Right forelimb (tissue), 1 donor: Measurements from ENCODE around the gene STXBP2.

Experiments used
- DNase-seq: peaks from one replicate; pipeline ENCODE4 v3.0.0-alpha.2; 2018

Gene STXBP2

DNA sequence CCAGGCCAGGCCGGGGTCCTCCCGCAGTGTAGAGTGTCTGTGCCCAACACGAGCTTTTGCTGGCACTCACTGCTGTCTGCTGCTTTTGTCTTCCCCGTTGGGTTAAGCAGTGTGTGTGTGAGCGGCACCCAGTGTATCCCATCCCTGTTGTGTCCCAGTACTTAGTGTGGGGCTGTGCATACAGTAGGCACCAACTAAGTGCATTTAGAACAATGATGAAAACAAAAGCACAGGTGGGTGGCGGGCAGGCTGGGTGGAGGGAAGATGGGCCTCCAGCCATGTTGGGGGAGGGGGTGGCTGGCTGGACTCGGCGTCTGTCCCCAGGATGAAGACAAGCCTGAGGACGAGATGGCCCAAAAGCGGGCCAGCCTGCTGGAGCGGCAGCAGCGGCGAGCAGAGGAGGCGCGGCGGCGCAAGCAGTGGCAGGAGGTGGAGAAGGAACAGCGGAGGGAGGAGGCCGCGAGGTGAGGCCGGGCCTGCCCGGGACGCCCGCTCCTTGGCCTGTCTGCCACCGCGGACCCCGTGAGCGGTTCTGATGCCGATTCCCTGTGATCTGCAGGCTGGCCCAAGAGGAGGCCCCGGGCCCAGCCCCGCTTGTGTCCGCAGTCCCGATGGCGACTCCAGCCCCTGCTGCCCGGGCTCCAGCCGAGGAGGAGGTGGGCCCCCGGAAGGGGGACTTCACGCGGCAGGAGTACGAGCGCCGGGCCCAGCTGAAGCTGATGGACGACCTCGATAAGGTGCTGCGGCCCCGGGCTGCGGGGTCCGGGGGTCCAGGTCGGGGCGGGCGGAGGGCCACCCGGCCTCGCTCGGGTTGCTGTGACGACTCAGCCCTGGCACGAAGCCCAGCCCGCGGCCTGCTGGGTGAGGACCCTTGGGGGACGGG lies 21.8 kb upstream of the STXBP2 start:
- DNase-seq, result no peak

DNA sequence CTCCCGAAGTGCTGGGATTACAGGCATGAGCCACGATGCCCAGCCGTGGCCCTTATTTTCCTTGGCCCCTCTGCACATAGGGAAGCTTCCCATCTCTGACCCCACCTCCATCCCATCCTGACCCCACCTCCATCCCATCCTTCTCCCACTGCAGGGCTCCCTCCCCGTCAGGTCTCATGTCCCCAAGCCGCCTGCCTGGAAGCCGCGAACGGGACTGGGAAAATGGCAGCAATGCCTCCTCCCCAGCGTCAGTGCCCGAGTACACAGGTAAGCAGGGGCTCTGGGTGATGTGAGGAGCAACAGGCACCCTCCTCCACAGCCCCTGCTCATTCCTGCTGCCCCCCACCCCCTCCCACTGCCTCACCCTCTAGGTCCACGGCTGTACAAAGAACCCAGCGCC lies 19.7 kb upstream of the STXBP2 start:
- no peak for DNase-seq

DNA sequence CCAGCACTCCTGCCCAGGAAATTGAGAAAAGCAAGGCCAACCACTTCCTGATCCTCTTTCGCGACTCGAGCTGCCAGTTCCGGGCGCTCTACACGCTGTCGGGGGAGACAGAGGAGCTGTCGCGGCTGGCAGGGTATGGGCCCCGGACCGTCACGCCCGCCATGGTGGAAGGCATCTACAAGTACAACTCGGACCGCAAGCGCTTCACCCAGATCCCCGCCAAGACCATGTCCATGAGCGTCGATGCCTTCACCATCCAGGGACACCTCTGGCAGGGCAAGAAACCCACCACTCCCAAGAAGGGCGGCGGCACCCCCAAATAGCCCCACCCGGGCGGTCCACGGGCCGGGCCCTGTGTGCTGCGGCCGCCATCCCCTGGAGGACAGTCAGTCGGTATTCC lies 19.2 kb upstream of the STXBP2 start:
- no peak for DNase-seq

GRCh38 chr19:7618348-7618747 lies 18.6 kb upstream of the STXBP2 start:
- no peak for DNase-seq

- no peak for DNase-seq
Measured at GRCh38 chr19:7618771-7619510, 18.0 kb upstream of the STXBP2 start.

GRCh38 chr19:7619671-7620441 lies 17.1 kb upstream of the STXBP2 start:
- DNase-seq, result no peak

- no peak for DNase-seq
Measured at GRCh38 chr19:7620442-7621412, 16.2 kb upstream of the STXBP2 start.

DNA sequence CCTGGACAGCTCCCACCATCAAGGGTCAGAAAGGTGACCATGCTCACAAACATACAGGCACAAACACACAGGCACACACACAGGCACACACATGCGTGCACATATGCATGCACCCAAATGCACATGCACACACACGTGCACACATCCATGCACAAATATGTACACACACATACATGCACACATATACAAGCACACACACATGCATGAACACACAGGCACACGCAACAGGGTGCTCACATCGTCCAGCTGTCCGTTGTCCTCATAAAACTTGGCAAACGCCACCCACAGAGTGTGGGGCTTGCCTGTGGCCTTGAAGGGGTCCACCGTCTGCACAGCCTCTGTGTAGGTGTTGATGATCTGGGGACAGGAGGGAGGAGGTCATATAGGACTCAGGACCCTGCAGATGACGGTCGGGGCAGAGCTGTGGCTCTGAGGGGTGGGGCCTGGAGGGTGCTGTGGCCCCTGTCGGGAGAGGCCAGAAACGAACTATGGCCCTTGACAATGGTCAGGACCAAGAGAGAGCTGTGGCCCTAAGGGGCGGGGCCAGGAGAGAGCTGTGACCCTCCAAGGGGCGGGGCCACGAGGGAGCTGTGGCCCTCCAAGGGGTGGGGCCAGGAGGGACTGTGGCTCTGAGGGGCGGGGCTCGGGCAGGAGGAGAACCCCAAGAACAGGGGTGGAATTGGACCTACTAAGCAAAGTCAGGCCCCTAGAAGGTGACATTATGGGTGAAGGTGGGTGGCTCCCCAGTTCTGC lies 13.8 kb upstream of the STXBP2 start:
- no peak for DNase-seq

DNA sequence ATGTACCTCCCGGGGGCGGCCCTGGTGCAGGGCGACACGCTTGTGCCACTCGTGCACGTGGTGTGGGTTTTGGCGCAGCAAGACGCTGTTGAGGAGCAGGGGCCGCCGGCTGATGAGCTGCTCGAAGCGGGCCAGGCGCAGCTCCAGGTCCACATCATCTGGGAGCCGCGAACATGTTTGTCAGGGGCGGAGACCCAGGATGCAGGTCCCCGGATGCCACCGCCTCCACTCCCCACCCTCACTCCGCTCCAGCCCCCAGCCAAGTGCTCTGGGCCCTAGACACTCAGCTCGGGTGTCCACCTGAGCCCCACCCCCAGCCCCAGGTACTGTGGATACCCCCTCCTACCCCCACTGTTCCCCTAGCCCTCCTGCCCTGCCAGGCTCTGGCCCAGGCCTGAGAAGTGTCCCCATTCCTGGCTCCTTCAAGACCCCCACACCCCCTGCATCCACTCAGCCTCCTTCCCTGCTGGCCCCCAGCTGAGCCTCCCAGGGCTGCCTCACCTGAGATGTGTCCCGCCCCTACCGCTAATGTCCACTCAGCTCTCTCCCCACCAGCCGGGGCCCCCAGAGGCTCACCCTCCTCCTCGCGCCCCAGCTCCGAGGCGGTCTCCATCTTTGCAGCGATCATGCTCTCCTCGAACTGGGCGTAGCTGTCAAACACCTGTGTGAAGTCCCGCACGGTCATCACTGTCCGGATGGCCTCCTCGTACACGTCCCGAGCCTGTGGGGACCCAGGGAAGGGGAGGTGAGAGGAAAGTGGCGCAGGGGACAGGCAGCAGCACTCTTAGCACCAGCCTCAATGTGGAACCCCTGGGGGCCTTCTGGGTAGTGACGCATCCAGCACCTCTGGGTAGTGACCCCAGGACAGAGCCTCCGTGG lies 12.9 kb upstream of the STXBP2 start:
- no peak for DNase-seq

- no peak for DNase-seq
Measured at GRCh38 chr19:7624810-7625209, 12.1 kb upstream of the STXBP2 start.

DNA sequence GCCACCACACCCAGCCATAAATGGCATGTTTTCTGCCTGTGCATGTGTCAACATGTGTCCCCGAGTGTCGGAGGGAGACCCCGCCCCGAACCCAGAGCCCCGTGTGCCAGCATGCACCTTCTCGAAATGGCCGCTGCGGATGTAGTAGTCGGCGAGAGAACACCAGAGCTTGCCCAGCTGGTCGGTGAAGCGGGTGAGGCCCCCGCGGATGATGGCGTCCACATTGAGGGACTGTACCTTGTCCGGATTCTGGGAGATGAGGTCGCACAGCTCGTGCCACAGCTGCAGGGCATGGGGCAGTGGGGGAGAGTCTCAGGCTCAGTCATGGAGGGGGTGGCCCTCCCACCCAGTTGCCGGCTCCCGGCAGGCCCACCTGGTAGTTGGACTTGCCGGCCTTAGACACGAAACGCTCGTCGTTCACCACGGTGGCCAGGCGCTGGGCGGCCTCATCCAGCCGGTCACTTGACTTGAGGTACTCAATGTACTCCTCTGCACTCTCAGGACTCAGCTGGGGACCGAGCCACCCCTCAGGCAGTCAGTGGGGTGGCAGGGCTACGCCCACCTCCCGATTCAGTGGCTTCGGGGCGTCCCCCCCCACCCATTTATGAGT lies 11.0 kb upstream of the STXBP2 start:
- no peak for DNase-seq

DNA sequence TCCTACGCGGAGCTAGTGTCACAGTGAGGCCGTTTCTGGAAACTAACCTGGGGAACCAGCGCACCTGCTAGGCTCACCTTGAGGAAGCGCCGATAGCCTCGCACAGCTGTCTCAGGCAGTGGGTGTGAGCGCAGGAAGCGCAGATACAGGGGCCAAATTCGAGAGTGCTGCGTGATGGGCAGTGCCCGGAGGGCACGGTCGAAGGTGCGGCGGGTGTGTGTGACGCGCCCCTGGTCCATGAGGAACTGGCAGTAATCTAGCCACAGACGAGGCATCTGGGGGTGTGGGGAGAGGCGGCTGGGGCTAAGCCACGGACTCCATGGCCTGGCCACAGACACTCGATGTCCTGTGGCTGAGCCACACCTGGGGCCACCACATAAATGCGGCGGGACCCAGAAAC lies 9.7 kb upstream of the STXBP2 start:
- no peak for DNase-seq

DNA sequence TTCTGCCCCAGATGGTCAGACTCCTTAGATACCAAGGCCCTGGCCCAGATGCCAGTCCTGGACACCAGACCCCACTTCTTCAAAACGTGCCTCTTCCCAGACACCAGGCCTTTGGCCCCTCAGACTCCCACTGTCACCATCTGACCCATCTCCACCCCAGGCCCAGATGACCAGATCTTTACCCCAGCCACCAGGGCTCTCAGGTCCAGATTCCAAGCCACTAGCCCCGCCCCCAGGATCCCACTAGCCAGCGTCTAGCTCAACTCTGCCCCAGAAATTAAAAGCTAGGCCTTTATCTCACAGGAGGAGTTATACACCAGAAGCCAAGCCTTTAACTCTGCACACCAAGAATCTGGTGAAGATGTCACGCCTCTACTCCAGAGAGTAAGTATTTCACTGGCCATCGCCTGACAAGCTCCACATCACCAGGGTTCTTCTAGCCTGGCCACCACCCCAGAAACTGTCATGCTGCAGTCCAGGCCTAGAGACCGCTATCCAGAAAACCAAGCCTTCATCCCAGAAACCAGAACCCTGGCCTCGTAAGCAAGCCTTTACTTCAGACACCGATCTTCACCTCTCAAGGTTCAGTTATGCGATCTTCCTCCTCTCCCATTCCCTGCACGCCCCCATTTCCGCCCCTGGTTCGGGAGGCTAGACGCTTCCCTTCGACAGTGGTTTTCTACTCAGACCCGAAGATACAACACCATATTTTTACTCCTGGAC lies 8.2 kb upstream of the STXBP2 start:
- no peak for DNase-seq

- peak; percentile 98 for DNase-seq
Measured at GRCh38 chr19:7629347-7630054, 7.4 kb upstream of the STXBP2 start, which contains the start of the genes PET100 and XAB2. PET100 (plus strand) TSS chr19:7629793; CDS start chr19:7629834, 41 bp downstream. XAB2 (minus strand) TSS chr19:7629545; CDS start chr19:7629527, 18 bp downstream.

DNA sequence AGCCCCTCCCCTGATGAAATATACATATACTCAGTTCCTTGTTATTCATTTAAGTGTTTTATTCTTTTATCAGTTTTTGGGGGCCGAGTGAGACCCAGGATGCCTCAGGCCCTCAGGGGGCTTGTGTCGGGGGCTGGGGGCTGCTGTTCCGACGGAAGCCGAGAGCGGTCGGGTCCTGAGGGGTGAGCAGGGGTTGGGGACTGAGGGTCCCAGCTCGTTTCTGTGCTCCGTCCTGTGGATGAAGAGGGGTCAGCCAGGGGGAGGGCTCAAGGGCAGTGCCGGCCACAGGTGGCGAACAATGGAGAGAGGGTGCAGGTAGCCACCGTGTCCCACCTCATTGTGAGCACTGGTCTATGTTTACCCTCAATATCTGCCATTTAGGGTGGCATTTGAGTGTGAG lies 5.3 kb upstream of the STXBP2 start:
- no peak for DNase-seq

DNA sequence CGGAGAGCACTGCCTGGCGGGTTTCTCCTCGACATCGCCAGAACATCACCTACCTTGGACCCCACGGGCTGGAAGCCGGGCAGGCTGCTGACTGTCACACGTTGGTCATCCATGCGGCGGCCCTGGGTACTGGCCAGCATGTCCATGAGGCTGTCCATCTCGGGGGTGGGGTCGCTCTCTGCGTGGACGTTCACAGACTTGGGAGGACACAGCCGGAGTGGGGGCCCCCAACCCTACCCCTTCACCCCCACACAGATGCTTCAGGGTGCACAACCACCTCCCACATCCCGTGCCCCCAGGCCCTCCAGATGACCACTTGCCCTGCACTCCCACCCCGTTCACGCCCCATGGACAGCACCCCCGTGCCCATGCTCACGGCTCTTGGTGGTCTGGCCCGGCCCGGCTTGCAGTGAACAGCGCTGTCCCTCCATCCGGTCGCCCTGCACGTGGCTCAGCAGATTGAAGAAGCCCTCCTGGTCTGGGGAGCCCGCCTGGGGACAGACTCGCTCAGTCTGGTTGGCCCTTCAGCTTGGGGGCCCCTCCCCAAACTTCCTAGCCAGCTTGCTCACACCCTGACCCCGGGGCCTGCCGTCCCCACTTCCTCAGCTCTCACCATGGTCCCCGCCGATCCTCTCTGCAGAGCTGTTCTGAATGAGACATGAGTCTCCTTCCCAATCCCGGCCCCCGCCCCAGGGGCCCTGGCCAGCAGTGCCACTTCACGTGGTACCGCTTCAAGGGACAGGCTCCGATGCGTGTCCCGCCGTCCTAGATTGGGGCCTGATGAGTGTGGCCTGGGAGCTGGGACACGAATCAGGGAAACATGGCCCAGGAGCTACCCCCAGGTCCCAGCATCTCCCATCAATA lies 4.3 kb upstream of the STXBP2 start:
- no peak for DNase-seq

- no peak for DNase-seq
Measured at GRCh38 chr19:7633698-7634097, 3.2 kb upstream of the STXBP2 start, which contains the start of gene PCP2. PCP2 (minus strand) TSS chr19:7633719; CDS start chr19:7633457, 262 bp downstream.
